Activated T-cell treated with anti-CD3 and anti-CD28 coated beads, Interleukin-2, amount 50 U/mL, for 24 hours (primary cell): ENCODE measurements around the gene TMEM43.
"Not testable (repeated sequence)": the region's sequence is repeated elsewhere in the genome, so short reads cannot be mapped to it uniquely, and the experiment has no call there.

Experiments
- DNase-seq: peaks from one replicate; pipeline ENCODE4 v3.0.0-alpha.2; 2020
- H3K27ac Mint-ChIP-seq: 2 replicates; pipeline ENCODE4 v1.8.0; 2020; ENCODE audit warnings: mild to moderate bottlenecking, mixed read lengths
- H3K27me3 Mint-ChIP-seq: 2 replicates; pipeline ENCODE4 v1.8.0; 2020; ENCODE audit warnings: mixed read lengths
- H3K36me3 Mint-ChIP-seq: 2 replicates; pipeline ENCODE4 v1.8.0; 2020; ENCODE audit warnings: low read depth, mixed read lengths
- H3K4me1 Mint-ChIP-seq: 2 replicates; pipeline ENCODE4 v1.8.0; 2020; ENCODE audit warnings: low read depth, mixed read lengths
- H3K4me3 Mint-ChIP-seq: 2 replicates; pipeline ENCODE4 v1.8.0; 2020; ENCODE audit warnings: mild to moderate bottlenecking, moderate library complexity, mixed read lengths
- H3K9me3 Mint-ChIP-seq: 2 replicates; pipeline ENCODE4 v1.8.0; 2020; ENCODE audit warnings: mixed read lengths

Gene TMEM43

DNA sequence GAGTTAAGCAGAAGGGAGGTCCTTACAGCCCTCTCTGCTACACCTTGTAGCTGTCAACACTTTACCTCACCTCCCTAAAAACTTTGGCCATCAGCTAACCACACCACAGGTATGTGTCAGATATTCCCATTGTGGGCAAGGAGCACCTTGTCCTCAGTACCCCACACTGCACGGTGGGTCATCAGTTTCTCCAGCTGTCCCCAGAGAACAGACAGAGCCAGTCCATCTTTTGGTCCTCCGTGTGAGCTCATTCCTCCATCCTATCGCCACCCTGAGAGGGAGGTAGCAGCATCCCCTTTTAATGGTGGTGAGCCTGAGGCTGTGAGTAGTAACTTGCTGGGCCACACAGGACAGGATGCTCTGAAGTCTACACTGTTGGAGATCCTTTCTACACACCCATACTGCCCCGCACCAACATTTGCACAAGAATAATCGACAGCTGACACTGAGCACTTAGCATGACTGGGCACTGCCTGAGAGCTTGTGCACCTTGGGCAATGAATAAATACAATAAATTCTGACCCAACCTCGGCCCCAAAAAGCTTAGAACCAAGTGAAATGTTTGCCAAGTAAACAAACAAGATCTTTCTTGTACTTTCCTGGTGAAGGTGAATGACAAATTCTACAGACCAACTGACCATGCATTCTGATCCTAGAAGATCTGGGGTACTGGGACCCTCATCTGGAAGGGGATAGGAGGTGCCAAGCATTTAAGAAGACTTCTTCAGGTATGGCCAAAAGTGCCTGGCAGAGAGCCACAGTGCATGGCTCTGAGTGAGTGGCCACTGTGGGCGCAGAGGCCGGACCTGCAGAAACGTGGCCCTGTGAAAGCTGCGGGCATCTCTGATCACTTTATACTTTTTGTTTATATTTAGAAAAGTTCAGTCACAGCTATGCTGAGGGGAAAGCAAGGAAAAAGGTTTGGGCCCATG, 7.1 kb upstream of the TMEM43 start:
- DNase-seq = no peak
- no peak overlapping the region for H3K4me3 Mint-ChIP-seq
- H3K9me3 Mint-ChIP-seq = no peaks in the 10 kb centered on the region
- no peak overlapping the region for H3K27ac Mint-ChIP-seq
- H3K27me3 Mint-ChIP-seq = no peaks in the 10 kb centered on the region
- peaks cover 98% of the 10 kb centered on the region for H3K36me3 Mint-ChIP-seq
- H3K4me1 Mint-ChIP-seq = peaks cover 24% of the 10 kb centered on the region

GRCh38 chr3:14118400-14119381, 6.2 kb upstream of the TMEM43 start:
- Mint-ChIP-seq H3K36me3 (peaks cover 98% of the 10 kb centered on the region), H3K4me1 (peaks cover 34% of the 10 kb centered on the region), H3K27me3 (no peaks in the 10 kb centered on the region), H3K4me3 (no peak overlapping the region), H3K9me3 (no peaks in the 10 kb centered on the region), H3K27ac (no peak overlapping the region)
- no peak for DNase-seq

GRCh38 chr3:14119651-14120050, 5.2 kb upstream of the TMEM43 start:
- Mint-ChIP-seq H3K4me3 (no peak overlapping the region), H3K27ac (no peak overlapping the region), H3K27me3 (no peaks in the 10 kb centered on the region), H3K36me3 (peaks cover 94% of the 10 kb centered on the region), H3K4me1 (peaks cover 35% of the 10 kb centered on the region), H3K9me3 (no peaks in the 10 kb centered on the region)
- no peak for DNase-seq

- DNase-seq = no peak
- Mint-ChIP-seq H3K27ac (peak overlapping the region; percentile 1), H3K9me3 (no peaks in the 10 kb centered on the region), H3K36me3 (peaks cover 93% of the 10 kb centered on the region), H3K4me1 (peaks cover 35% of the 10 kb centered on the region), H3K27me3 (no peaks in the 10 kb centered on the region), H3K4me3 (no peak overlapping the region)
Measured at GRCh38 chr3:14120111-14120920, 4.5 kb upstream of the TMEM43 start.

GRCh38 chr3:14120921-14121448, 3.9 kb upstream of the TMEM43 start:
- H3K27me3 Mint-ChIP-seq, H3K4me3 Mint-ChIP-seq, H3K27ac Mint-ChIP-seq, H3K9me3 Mint-ChIP-seq, DNase-seq: not testable (repeated sequence)
- Mint-ChIP-seq H3K4me1 (peaks cover 37% of the 10 kb centered on the region), H3K36me3 (peaks cover 93% of the 10 kb centered on the region)

- no peaks in the 10 kb centered on the region for H3K9me3 Mint-ChIP-seq
- peak overlapping the region; percentile 97 for H3K4me3 Mint-ChIP-seq
- peaks cover 46% of the 10 kb centered on the region for H3K4me1 Mint-ChIP-seq
- peaks cover 90% of the 10 kb centered on the region for H3K36me3 Mint-ChIP-seq
- no peak for DNase-seq
- H3K27me3 Mint-ChIP-seq = no peaks in the 10 kb centered on the region
- peak overlapping the region; percentile 96 for H3K27ac Mint-ChIP-seq
Measured at GRCh38 chr3:14121859-14122258, 3.0 kb upstream of the TMEM43 start.

DNA sequence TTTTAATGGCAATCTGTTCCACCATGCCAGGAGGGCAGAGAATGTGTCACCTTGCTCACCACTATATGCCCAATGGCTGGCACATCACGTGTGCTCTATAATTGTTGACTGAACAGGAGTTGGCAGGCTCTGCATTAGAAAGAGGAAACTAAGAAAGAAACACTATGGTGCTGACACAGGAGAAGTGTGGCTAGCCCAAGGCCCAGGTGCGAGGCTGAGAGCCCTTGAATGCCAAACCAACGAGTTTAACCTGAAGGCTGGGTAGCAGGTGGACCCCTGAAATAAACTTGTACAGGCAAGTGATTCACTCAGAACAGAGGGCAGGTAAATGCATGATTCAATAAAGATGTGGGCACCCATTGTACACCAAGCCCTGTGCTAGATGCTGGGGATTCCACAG, 2.6 kb upstream of the TMEM43 start:
- Mint-ChIP-seq H3K27me3 (no peaks in the 10 kb centered on the region), H3K27ac (peak overlapping the region; percentile 96), H3K4me1 (peaks cover 50% of the 10 kb centered on the region), H3K36me3 (peaks cover 90% of the 10 kb centered on the region), H3K9me3 (no peaks in the 10 kb centered on the region), H3K4me3 (peak overlapping the region; percentile 97)
- DNase-seq = no peak

DNA sequence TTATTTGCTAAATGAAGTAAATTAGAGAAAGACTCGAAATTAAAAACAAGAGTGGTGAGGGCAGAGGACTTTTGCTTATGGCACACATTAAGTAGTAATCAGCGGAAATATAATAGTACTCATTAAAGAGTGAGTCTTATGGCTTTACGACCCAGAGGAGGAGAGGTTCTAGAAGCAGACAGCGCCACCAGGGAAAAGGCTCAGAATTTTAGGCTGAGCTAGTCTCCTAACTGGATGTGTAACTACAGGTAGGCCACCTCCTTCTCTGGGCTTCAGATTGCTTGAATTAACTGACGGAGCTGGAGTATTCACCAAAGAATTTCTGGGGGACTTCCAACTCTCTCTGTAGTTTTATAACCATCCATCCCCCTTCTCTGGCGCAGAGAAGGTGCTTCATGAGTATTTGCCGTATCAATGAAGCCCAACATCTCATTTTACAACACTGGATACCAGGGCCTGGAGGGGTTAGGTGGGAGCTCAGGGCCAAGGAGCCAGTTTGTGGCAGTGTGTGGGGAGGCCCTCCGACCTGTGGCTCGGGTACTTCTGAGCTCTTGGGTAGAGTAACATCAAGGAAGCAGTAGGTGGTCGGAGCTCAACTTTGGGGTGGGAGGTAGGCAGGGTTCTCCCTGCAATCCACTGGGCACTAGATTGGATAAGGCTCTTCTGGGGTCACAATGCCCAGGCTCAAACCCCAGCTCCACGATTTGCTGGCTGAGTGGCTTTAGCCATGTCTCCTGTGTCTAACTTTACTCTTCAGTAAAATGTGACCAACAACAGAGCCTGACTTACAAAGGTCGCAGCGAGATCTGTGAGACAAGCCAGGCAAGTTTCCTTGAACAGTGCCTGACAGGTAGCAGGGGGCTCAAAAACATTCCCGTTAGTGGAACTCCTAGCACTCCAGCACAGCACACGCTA, 1.3 kb upstream of the TMEM43 start:
- peaks cover 62% of the 10 kb centered on the region for H3K4me1 Mint-ChIP-seq

DNA sequence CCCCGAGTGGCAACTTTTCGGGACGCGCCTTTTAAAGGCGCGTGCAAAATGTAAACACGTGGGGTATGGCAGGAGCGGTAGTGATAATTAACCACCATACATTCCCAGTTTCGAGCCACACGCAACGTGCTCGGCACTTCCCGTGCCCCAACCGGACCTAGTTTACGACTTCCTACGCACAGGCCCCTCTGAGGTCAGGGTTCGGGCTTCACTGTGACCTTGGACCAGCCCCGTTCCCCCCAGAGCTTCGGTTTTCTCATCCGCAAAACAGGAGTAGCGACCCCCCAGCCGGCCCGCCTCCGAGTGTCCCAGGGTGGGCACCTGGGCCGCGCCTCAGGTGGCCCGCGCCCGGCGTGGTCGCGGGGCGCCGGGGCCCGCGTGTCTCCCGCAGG, 633 bp upstream of the TMEM43 start:
- H3K27ac Mint-ChIP-seq = peak overlapping the region; percentile 96
- H3K27me3 Mint-ChIP-seq = no peaks in the 10 kb centered on the region
- no peak for DNase-seq
- peak overlapping the region; percentile 97 for H3K4me3 Mint-ChIP-seq
- H3K4me1 Mint-ChIP-seq = peaks cover 67% of the 10 kb centered on the region
- peaks cover 90% of the 10 kb centered on the region for H3K36me3 Mint-ChIP-seq
- H3K9me3 Mint-ChIP-seq = no peaks in the 10 kb centered on the region

More for the DNA sequence above, 1.3 kb upstream of the TMEM43 start:
- Mint-ChIP-seq H3K36me3 (peaks cover 91% of the 10 kb centered on the region), H3K27ac (peak overlapping the region; percentile 96), H3K27me3 (no peaks in the 10 kb centered on the region), H3K4me3 (peak overlapping the region; percentile 97), H3K9me3 (no peaks in the 10 kb centered on the region)
- no peak for DNase-seq

DNA sequence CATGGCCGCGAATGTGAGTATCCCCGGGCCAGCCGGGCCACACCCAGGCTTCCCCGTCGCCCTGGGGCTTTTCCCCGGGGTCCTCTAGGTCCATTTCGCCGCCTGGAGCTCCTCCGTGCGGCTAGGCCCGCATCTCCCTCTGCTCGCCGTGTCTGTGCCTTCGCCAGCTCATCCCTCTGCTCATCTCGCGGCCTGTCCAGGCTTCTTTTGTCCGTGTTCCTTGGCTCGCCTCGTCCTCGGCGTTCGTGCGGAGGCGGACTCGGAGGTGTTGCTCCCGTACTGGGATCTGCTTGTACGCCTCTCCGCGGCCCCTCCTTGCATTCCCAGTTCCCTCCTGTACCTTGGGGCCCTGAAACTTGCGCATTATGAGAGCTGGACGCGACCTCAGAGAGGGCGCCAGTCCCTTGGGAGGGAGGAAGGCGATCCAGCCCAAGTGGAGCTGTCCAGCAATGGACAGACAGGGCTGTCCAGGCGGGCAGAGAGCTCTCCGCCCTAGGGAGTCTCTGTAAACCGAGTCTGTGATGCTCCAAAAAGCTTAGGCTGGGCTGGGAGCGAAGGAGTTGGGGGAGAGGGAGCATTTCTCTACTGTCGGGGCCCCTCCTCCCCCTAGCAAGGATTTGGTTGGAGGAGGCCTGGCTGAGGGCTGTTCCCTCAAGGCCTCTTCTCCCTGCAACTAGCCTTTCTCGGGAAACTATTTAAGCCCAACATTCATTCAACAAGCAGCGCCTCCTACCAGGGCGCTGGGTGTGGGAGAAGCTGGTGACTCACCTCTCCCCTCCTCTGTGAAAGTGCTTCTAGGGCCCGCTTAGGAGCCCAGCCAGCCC, 553 bp downstream of the TMEM43 start:
- DNase-seq = peak; percentile 70
- H3K4me3 Mint-ChIP-seq = peak overlapping the region; percentile 97
- H3K36me3 Mint-ChIP-seq = peaks cover 90% of the 10 kb centered on the region
- peaks cover 60% of the 10 kb centered on the region for H3K4me1 Mint-ChIP-seq
- no peaks in the 10 kb centered on the region for H3K9me3 Mint-ChIP-seq
- peak overlapping the region; percentile 97 for H3K27ac Mint-ChIP-seq
- no peaks in the 10 kb centered on the region for H3K27me3 Mint-ChIP-seq

DNA sequence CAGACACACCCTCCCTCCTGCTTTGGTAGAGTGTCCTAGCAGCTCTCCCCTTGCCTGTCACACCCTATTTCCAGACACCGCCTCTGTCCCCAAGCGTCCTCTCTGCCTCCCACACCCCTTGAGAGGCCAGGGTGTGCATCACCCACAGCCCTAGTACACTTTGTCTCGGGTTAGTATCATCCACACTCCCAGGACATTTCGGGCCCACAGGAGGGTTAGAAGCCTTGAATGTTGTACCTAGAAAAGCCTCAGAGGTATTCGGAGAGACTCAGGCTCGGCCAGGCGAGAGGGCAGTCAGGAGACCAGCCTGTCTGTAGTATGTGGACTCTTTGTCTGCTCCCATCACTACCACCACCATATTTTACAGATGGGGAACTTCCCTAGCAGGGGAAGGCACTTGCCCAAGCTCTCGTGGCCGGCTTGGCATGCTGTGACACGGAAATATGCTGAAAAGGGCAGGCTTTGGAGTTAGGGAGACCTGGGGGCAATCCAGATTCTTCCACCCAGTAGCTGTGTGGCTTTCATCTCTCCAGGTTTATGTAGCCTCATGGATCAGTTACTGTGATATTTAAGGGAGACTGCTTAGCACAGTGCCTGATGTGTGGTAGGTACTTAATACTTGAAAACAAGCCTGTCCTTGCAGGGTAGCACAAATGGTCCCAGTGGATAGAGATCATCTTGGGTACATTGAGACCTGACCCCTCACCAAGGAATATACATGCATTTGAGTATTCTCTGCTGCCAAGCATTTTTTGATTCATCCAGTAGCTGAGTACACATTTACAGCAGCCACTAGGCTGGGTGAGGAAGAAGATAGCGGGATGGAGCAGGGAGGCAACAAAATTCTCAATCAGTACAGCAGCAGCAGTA, 1.4 kb downstream of the TMEM43 start:
- Mint-ChIP-seq H3K4me3 (peak overlapping the region; percentile 97), H3K4me1 (peaks cover 56% of the 10 kb centered on the region), H3K27ac (peak overlapping the region; percentile 97), H3K27me3 (no peaks in the 10 kb centered on the region), H3K36me3 (peaks cover 90% of the 10 kb centered on the region), H3K9me3 (no peaks in the 10 kb centered on the region)
- no peak for DNase-seq
